ENCODE data around the gene ANKRD11.

Gene ANKRD11

DNA sequence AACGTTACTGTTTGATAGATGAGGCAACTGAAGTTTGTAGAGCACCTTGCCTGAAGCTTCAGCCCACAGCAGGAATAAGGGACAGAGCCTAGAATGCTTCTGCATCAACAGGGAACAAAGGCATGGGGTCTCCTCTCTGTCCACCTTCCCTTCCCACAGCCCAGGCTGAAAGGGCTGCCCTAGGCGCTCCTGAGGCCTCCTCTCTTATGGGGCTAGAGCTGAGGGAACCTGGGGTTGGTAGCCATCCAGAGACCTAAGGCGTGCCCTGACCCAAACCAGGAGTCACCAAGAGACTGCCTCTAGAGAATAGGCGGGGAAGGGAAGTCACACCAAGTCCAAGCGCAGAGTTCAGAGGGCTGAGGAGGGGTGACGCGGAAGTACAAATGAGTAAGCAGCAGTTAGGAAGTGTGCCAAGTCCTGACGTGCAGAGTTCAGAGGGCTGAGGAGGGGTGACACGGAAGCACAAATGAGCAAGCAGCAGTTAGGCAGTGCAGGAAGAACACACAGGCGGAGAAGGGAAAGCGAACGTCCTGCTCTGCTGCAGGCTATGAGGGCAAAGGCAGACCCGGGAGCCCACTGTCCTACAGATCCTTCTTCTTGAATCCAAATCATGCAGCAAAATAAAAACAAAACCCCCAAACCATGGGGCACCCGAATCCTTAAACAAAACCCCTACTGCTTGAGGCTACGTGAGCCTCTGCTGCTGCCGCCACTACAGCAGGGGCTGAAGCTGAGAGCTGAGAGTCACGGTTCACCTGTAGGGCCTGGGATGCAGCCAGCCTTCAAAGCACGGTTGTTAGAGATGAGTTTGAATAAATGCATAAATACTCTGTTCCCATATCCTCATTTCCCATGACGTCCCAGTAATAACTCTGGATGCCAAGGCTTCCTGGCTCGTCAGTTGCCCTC, 15.1 kb upstream of the ANKRD11 start:
- peak overlapping the region; percentile 32 for H3K9ac ChIP-seq (ENCODE audit: low read depth, low read length)
- peak overlapping the region; percentile 55 for H3K4me2 ChIP-seq (ENCODE audit: low read length)
- H3K4me3 ChIP-seq (ENCODE audit: low read length) = peak overlapping the region; percentile 15
- no peaks in the 10 kb centered on the region for H3K9me3 ChIP-seq (replicated peaks; ENCODE audit: low read length)
- peaks cover 40% of the 10 kb centered on the region for H3K4me1 ChIP-seq (ENCODE audit: control insufficient read depth, insufficient read depth, low read length)
- no peaks in the 10 kb centered on the region for H3K27me3 ChIP-seq (ENCODE audit: control insufficient read depth, insufficient read depth, low read length)
- peaks cover 1% of the 10 kb centered on the region for H3K36me3 ChIP-seq (ENCODE audit: insufficient read depth, low read length)

DNA sequence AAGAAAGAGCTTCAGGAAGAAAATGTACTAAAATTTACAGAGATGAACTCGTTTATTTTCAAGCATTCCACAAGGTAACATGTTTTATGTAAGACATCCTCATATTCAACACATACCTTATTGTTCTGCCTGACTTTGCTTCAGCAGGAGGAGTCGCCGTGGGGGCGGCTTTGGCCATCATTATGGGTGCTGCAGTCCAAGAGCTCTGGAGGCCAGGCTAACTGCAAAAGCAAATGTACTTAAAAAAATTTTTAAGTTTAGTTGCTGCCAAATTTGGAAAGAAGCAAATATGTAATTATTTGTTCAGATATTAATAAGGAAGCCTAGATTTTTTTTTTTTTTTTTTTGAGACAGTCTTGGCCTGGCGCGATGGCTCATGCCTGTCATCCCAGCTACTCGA, 13.7 kb upstream of the ANKRD11 start:
- Histone ChIP-seq H3K4me1 (ENCODE audit: control insufficient read depth, insufficient read depth, low read length) (peaks cover 35% of the 10 kb centered on the region), H3K4me3 (ENCODE audit: low read length) (no peak overlapping the region), H3K4me2 (ENCODE audit: low read length) (no peak overlapping the region), H3K9ac (ENCODE audit: low read depth, low read length) (no peak overlapping the region), H3K27me3 (ENCODE audit: control insufficient read depth, insufficient read depth, low read length) (no peaks in the 10 kb centered on the region), H3K36me3 (ENCODE audit: insufficient read depth, low read length) (no peaks in the 10 kb centered on the region), H3K9me3 (replicated peaks; ENCODE audit: low read length) (no peaks in the 10 kb centered on the region)

DNA sequence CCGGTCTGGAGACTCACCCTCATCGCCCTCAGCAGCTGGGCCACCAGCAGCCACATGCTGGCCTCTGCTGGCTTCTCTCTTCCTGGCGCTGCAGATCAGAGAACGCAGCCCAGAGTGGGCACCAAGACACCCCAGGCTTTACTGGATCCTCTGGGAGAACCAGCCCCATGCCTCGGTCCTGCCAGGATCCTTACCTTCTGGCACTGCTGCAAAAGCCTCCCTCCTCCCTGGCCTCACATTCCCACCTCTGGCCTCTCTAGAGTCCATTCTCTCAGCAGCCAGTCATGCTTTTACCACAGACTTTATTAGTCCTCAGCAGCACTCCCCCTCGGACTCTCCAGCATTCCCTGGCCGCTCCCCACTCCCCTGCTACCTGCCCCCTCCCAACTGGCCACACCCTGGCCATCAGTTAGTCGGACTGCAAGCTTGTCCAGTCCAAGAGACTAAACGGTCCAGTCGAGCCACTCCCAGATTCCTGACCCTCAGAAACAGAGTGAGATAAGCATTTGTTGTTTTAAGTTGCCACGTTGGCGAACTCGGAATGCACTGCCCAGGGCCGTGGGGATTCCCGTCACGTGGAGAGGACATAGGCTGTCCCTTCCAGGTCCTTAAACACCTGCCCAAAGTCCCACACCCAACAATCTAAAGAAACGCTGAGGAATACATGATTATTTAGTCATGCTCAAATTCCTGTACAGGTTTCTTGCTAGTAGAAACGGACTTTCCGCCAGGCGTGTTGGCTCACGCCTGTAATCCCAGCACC, 11.9 kb upstream of the ANKRD11 start:
- Histone ChIP-seq H3K4me1 (ENCODE audit: control insufficient read depth, insufficient read depth, low read length) (peaks cover 40% of the 10 kb centered on the region), H3K4me3 (ENCODE audit: low read length) (no peak overlapping the region), H3K9ac (ENCODE audit: low read depth, low read length) (no peak overlapping the region), H3K36me3 (ENCODE audit: insufficient read depth, low read length) (no peaks in the 10 kb centered on the region), H3K27me3 (ENCODE audit: control insufficient read depth, insufficient read depth, low read length) (no peaks in the 10 kb centered on the region), H3K9me3 (replicated peaks; ENCODE audit: low read length) (no peaks in the 10 kb centered on the region), H3K4me2 (ENCODE audit: low read length) (no peak overlapping the region)

DNA sequence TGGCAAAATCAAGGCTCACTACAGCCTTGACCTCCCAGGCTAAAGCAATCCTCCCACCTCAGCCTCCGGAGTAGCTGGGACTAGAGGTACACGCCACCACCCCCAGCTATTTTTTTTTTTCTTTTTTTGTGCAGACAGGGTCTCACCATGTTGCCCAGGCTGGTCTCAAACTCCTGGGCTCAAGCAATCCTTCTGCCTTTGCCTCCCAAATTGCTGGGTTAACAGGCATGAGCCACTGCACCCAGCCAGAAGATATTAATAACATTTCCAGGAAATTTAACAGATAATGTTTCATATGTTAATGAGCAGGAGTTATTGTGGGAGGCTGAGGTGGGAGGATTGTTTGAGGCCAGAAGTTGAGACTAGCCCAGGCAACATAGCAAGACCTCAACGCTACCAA, 9.4 kb upstream of the ANKRD11 start:
- Histone ChIP-seq H3K4me1 (ENCODE audit: control insufficient read depth, insufficient read depth, low read length) (peaks cover 29% of the 10 kb centered on the region), H3K9ac (ENCODE audit: low read depth, low read length) (no peak overlapping the region), H3K9me3 (replicated peaks; ENCODE audit: low read length) (no peaks in the 10 kb centered on the region)

DNA sequence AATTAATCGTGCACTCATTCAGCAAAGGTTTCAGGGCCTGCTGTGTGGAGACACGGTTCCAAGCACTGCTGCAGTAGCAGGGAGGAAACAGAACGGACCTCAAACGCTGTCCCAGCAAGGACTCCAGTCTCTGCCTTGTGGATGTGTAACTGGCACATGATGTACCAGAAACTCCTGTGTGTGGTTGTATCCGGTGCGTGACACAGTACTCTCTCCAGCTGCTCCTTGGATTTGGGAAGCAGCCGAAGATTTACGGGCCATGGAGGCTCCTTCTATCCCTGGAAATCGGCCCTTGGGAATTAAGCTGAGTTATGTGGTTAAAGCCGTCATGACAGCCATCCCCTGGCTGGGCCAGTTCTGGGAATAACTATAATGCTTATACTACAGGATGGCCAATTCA, 8.5 kb upstream of the ANKRD11 start:
- Histone ChIP-seq H3K9me3 (replicated peaks; ENCODE audit: low read length) (no peaks in the 10 kb centered on the region), H3K4me2 (ENCODE audit: low read length) (peak overlapping the region; percentile 23), H3K27me3 (ENCODE audit: control insufficient read depth, insufficient read depth, low read length) (no peaks in the 10 kb centered on the region), H3K4me1 (ENCODE audit: control insufficient read depth, insufficient read depth, low read length) (peaks cover 32% of the 10 kb centered on the region), H3K9ac (ENCODE audit: low read depth, low read length) (peak overlapping the region; percentile 20), H3K36me3 (ENCODE audit: insufficient read depth, low read length) (no peaks in the 10 kb centered on the region), H3K4me3 (ENCODE audit: low read length) (no peak overlapping the region)

More for the DNA sequence above, 9.4 kb upstream of the ANKRD11 start:
- Histone ChIP-seq H3K36me3 (ENCODE audit: insufficient read depth, low read length) (no peaks in the 10 kb centered on the region), H3K4me2 (ENCODE audit: low read length) (no peak overlapping the region), H3K27me3 (ENCODE audit: control insufficient read depth, insufficient read depth, low read length) (no peaks in the 10 kb centered on the region), H3K4me3 (ENCODE audit: low read length) (no peak overlapping the region)

DNA sequence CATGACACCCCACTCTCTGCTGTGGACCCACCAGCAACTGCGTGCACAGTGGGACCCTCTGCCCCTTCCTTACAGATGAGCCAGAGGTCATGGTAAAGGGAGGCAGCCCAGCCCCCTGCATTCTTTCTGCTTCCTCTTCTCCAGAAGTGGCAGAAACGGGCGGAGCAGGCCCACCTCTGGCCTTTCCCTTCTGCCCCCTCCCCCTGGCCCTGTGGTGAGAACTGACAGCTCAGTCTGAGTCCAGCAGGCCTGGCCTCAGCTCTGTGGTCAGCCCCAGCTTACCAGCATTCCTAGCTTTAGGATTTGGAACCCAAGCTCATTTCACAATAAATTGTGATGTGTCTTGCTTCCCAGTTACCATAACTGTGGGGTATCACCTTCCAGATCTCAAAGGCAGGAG, 4.8 kb upstream of the ANKRD11 start:
- peaks cover 37% of the 10 kb centered on the region for H3K4me1 ChIP-seq (ENCODE audit: control insufficient read depth, insufficient read depth, low read length)
- no peaks in the 10 kb centered on the region for H3K27me3 ChIP-seq (ENCODE audit: control insufficient read depth, insufficient read depth, low read length)
- no peaks in the 10 kb centered on the region for H3K9me3 ChIP-seq (replicated peaks; ENCODE audit: low read length)
- no peaks in the 10 kb centered on the region for H3K36me3 ChIP-seq (ENCODE audit: insufficient read depth, low read length)
- H3K9ac ChIP-seq (ENCODE audit: low read depth, low read length) = no peak overlapping the region
- H3K4me3 ChIP-seq (ENCODE audit: low read length) = no peak overlapping the region
- peak overlapping the region; percentile 39 for H3K4me2 ChIP-seq (ENCODE audit: low read length)

DNA sequence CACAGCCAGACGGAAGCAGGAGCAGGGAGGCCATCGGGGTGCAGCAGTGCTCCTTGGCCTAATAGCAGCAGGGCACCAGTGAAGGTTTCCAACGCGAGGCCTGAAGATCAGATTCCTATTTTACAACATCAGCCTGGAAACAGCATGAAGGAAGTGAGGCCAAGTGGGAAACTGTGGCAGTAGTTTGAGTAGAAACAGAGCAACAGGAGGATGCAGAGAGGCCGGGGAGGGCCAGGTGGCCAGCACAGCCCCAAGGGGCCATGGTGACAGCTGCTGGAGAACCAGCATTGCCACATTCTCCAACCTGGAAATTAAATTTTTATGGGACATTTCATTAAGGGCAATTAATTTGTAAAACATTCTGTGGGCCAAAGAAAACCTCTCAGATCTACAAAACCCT, 3.4 kb upstream of the ANKRD11 start:
- Histone ChIP-seq H3K4me1 (ENCODE audit: control insufficient read depth, insufficient read depth, low read length) (peaks cover 36% of the 10 kb centered on the region), H3K27me3 (ENCODE audit: control insufficient read depth, insufficient read depth, low read length) (no peaks in the 10 kb centered on the region), H3K9ac (ENCODE audit: low read depth, low read length) (no peak overlapping the region), H3K36me3 (ENCODE audit: insufficient read depth, low read length) (no peaks in the 10 kb centered on the region), H3K4me2 (ENCODE audit: low read length) (no peak overlapping the region), H3K9me3 (replicated peaks; ENCODE audit: low read length) (no peaks in the 10 kb centered on the region), H3K4me3 (ENCODE audit: low read length) (no peak overlapping the region)

DNA sequence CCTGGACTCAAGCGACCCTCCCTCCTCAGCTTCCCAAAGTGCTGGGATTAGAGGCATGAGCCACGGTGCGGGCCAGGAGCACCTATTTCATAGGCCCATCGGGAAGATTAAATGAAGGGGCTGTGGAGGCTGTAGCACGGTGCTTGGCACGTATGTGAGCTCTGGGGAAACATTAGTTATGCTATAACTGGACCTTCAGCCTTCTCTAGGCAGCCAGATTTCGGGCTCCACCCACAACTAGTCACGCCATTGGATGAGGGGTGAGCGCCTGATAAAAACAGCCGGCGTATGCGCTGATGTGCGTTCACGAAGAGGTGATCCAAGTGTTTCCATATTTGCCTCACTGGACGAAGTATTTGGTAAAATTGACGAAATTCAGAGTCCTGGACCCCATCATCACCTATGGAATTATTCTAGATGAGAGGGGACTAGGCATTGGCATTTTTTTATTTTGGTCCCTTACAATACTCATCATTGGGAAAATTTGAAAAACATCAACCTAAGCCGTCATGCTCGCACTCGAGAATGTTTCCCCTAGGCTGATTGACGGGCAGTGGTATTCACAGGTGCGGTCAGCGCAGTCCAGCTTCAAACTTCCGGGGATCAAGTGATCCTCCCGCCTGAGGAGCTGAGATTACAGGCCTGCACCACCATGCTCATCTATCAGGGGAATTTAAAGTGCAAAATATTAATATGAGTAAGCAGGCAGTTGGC, 1.8 kb upstream of the ANKRD11 start:
- peak overlapping the region; percentile 93 for H3K9ac ChIP-seq (ENCODE audit: low read depth, low read length)
- H3K4me1 ChIP-seq (ENCODE audit: control insufficient read depth, insufficient read depth, low read length) = peaks cover 43% of the 10 kb centered on the region
- no peaks in the 10 kb centered on the region for H3K27me3 ChIP-seq (ENCODE audit: control insufficient read depth, insufficient read depth, low read length)
- peak overlapping the region; percentile 94 for H3K4me3 ChIP-seq (ENCODE audit: low read length)
- H3K4me2 ChIP-seq (ENCODE audit: low read length) = peak overlapping the region; percentile 97
- H3K36me3 ChIP-seq (ENCODE audit: insufficient read depth, low read length) = no peaks in the 10 kb centered on the region
- no peaks in the 10 kb centered on the region for H3K9me3 ChIP-seq (replicated peaks; ENCODE audit: low read length)

DNA sequence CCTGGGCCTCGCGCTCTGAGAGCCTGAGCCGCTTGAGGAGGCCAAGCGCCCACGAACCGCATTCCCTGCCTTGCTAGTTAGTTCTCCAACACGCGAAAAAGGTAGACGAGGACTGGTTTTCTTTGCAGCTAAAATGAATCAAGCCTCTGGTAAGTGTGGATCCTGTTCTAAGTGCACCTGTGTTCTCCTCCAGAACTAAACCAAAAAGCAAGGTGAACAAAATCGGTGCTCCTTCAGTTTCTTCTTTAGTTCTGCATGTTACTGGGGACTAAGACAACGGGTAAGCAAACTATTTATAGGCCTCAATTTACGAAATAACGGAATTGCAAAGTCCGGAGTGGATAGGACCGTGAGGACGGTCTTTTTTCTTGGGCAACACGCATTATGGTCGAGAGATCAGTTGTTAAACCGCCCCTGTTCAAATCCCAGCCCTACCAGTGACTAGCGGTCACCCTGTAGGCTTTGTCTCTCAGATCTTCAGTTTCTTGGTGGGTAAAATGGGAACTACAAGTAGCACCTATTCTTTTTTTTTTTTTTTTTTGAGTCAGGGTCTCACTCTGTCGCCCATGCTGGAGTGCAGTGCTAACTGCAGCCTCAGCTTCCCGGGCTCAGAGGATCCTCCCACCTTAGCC, 993 bp upstream of the ANKRD11 start:
- H3K4me2 ChIP-seq (ENCODE audit: low read length) = peak overlapping the region; percentile 97
- peak overlapping the region; percentile 94 for H3K4me3 ChIP-seq (ENCODE audit: low read length)
- peak overlapping the region; percentile 93 for H3K9ac ChIP-seq (ENCODE audit: low read depth, low read length)
- H3K36me3 ChIP-seq (ENCODE audit: insufficient read depth, low read length) = no peaks in the 10 kb centered on the region
- no peaks in the 10 kb centered on the region for H3K27me3 ChIP-seq (ENCODE audit: control insufficient read depth, insufficient read depth, low read length)
- H3K9me3 ChIP-seq (replicated peaks; ENCODE audit: low read length) = no peaks in the 10 kb centered on the region
- H3K4me1 ChIP-seq (ENCODE audit: control insufficient read depth, insufficient read depth, low read length) = peaks cover 45% of the 10 kb centered on the region

DNA sequence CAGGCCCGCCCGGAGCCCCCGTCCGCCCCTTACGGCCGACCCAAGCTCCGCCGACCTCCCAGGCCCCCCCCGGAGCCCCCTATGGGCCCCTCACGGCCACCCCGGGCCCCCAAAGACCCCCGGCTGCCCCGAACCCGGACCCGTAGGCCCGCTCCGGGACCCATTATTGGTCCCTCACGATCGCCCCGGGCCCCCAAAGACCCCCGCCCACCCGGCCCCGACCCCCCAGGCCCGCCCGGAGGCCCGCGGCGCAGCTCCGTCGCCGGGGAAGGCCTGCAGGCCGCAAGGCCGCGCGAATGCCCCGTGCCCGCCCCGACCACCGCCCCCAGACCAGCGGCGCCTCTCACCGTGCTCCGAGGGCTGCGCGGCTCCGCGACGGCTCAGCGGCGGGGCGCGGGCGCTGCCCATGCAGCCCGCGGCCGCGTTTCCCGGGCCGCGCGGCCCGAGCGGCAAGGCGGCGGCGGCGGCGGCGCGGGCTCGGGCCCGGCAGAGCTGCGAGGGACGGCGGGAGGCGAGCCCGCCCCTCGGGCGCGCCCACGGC, 393 bp downstream of the ANKRD11 start:
- Histone ChIP-seq H3K9ac (ENCODE audit: low read depth, low read length) (peak overlapping the region; percentile 76), H3K27me3 (ENCODE audit: control insufficient read depth, insufficient read depth, low read length) (no peaks in the 10 kb centered on the region), H3K4me2 (ENCODE audit: low read length) (no peak overlapping the region), H3K4me3 (ENCODE audit: low read length) (peak overlapping the region; percentile 78), H3K9me3 (replicated peaks; ENCODE audit: low read length) (no peaks in the 10 kb centered on the region), H3K36me3 (ENCODE audit: insufficient read depth, low read length) (no peaks in the 10 kb centered on the region), H3K4me1 (ENCODE audit: control insufficient read depth, insufficient read depth, low read length) (peaks cover 49% of the 10 kb centered on the region)

Data from skeletal muscle satellite cell (primary cell).